Ishikawa (cell line): Measurements from ENCODE around the gene PRKCZ.

Experiments used
- CEBPB ChIP-seq: IDR thresholded peaks from 2 replicates; pipeline ENCODE4 v1.6.1; 2012
- CREB1 ChIP-seq: IDR thresholded peaks from 2 replicates; pipeline ENCODE4 v1.6.1; 2012; ENCODE audit warnings: low read depth
- EGR1 ChIP-seq: IDR thresholded peaks from 2 replicates; pipeline ENCODE4 v1.6.1; 2012
- EP300 ChIP-seq: IDR thresholded peaks from 2 replicates; pipeline ENCODE4 v1.6.1; 2012; ENCODE audit warnings: borderline replicate concordance
- FOXM1 ChIP-seq: IDR thresholded peaks from 2 replicates; pipeline ENCODE4 v1.6.1; 2012; ENCODE audit warnings: low read depth, borderline replicate concordance
- MAX ChIP-seq: IDR thresholded peaks from 2 replicates; pipeline ENCODE4 v1.6.1; 2012
- NFIC ChIP-seq: IDR thresholded peaks from 2 replicates; pipeline ENCODE4 v1.6.1; 2012
- RAD21 ChIP-seq: IDR thresholded peaks from 2 replicates; pipeline ENCODE4 v1.6.1; 2012; ENCODE audit warnings: low read depth
- REST ChIP-seq: IDR thresholded peaks from 2 replicates; pipeline ENCODE4 v1.6.1; 2012; ENCODE audit warnings: low read depth, mild to moderate bottlenecking
- TAF1 ChIP-seq: IDR thresholded peaks from 2 replicates; pipeline ENCODE4 v1.6.1; 2012; ENCODE audit warnings: low read depth, mild to moderate bottlenecking
- TCF12 ChIP-seq: IDR thresholded peaks from 2 replicates; pipeline ENCODE4 v1.6.1; 2012; ENCODE audit warnings: low read depth
- TEAD4 ChIP-seq: IDR thresholded peaks from 2 replicates; pipeline ENCODE4 v1.6.1; 2012
- USF1 ChIP-seq: IDR thresholded peaks from 2 replicates; pipeline ENCODE4 v1.6.1; 2012
- YY1 ChIP-seq: IDR thresholded peaks from 2 replicates; pipeline ENCODE4 v1.6.1; 2012; ENCODE audit warnings: low read depth
- ZBTB7A ChIP-seq: IDR thresholded peaks from 2 replicates; pipeline ENCODE4 v1.6.1; 2012; ENCODE audit warnings: low read depth

The PRKCZ gene

DNA sequence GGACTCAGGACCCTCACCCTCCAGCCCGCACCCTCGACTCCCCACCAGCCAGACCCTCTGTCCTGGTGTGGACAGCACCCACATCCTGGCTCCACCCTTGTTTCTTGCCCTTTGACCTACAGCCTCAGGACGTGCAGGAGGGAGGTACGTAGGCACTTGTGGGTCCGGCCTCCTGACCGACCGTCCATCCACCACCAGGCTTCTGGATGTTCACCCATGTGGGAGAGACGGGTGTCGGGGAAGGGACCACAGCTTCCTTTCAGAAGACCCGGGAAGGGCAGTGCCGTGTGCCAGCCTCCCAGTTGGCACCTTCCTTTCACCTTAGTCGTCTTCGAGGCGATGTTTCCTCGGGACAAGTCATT is 61.4 kb downstream of the PRKCZ start:
- no peak for TF ChIP-seq ZBTB7A
- TF ChIP-seq TCF12, result no peak
- no peak for TF ChIP-seq CEBPB
- no peak for TF ChIP-seq REST
- TF ChIP-seq YY1, result no peak
- TF ChIP-seq MAX, result no peak
- no peak for TF ChIP-seq EGR1
- TF ChIP-seq NFIC, result no peak
- TF ChIP-seq CREB1, result no peak
- TF ChIP-seq TEAD4, result no peak
- no peak for TF ChIP-seq EP300
- no peak for TF ChIP-seq RAD21
- no peak for TF ChIP-seq TAF1
- no peak for TF ChIP-seq USF1
- TF ChIP-seq FOXM1, result no peak

DNA sequence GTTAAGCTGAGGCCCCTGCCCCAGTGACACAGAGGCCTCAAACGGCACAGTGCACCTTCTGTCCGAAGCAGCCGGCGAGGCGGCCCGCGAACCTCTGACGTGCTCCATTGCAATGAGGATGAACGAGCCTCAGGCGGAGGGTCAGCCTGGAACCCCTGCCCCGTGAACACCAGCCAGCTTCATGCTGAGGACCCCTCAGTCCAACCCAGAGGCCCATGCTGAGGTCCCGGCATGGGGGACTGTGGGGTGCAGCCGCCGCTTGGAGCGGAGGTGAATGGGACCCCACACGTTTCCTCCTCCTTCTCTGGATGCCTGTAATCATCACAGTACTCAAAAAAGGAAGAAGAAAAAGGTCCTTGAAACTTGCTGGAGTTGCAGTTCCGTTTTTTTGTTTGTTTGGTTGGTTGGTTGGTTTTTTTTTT is 62.1 kb downstream of the PRKCZ start:
- TF ChIP-seq CREB1, result no peak
- TF ChIP-seq USF1, result no peak
- TF ChIP-seq TEAD4, result no peak
- no peak for TF ChIP-seq EP300
- TF ChIP-seq REST, result no peak
- no peak for TF ChIP-seq CEBPB
- TF ChIP-seq FOXM1, result no peak
- no peak for TF ChIP-seq NFIC
- TF ChIP-seq MAX, result no peak
- TF ChIP-seq YY1, result no peak
- TF ChIP-seq TCF12, result no peak
- TF ChIP-seq ZBTB7A, result no peak
- TF ChIP-seq RAD21, result no peak
- no peak for TF ChIP-seq EGR1
- no peak for TF ChIP-seq TAF1

- TF ChIP-seq EGR1 (no peak), ZBTB7A (no peak), TAF1 (no peak)
Observed at GRCh38 chr1:2113620-2114135, 63.5 kb downstream of the PRKCZ start.

- no peak for TF ChIP-seq NFIC
- no peak for TF ChIP-seq RAD21
- no peak for TF ChIP-seq EGR1
- no peak for TF ChIP-seq MAX
- no peak for TF ChIP-seq TEAD4
- TF ChIP-seq TCF12, result no peak
- no peak for TF ChIP-seq EP300
- no peak for TF ChIP-seq TAF1
- TF ChIP-seq REST, result no peak
- no peak for TF ChIP-seq FOXM1
- TF ChIP-seq CREB1, result no peak
- TF ChIP-seq ZBTB7A, result no peak
- TF ChIP-seq YY1, result no peak
- no peak for TF ChIP-seq CEBPB
- no peak for TF ChIP-seq USF1
Observed at GRCh38 chr1:2115008-2115641, 64.9 kb downstream of the PRKCZ start.
